Measurements from ENCODE around the gene PKP1. TPM values are rescaled to one million over a fixed set of nuclear protein-coding genes. Genes with fewer than 3 reads are reported as not detected.

PKP1 gene
- total RNA-seq, 1 donor from 2014 or later = 0.15 TPM

GRCh38 chr1:201328576-201328975, 45.3 kb downstream of the PKP1 start:
- DNase-seq (ENCODE audit: low read depth) = no peak

DNA sequence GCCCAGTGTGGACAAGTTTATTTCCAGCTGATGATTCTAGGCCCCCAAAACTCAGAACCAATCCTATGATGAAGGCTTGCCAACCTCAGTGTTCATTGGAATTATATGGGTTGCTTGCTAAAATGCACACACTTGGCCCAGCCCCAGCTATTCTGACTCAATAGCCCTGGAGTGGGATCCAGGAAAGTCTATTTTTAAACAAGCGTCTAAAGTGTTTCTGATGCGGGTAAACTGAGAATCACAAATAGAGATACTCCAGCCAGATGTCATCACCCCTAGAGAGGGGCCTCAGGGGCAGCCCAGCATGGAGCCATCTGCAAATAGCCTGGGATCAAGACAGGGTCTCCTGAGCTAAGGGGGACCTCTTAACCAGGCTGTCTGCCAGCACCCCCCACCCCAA, 46.0 kb downstream of the PKP1 start:
- no peak for DNase-seq (ENCODE audit: low read depth)

GRCh38 chr1:201329801-201330200, 46.5 kb downstream of the PKP1 start:
- no peak for DNase-seq (ENCODE audit: low read depth)

GRCh38 chr1:201330541-201330940, 47.2 kb downstream of the PKP1 start:
- DNase-seq (ENCODE audit: low read depth) = no peak

DNA sequence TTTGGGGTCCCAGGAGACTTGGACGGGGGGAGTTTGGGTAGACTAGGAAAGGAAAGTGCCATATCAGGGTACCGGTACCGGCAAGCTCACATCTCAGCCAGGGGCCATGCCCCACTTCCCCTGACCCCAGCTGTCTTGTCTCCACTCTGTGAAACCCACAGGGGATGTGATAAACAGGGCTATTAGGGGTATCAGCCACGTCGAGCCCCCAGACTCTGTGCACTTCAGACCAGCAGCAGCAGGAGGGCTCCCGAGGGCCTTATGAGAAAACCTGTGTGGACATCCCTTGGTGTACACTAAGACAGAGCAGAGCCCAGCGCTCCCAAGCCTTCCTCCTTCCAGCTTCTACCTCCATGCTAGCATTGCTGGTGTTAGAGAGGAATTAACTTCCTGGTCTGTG, 47.9 kb downstream of the PKP1 start:
- DNase-seq (ENCODE audit: low read depth) = no peak

GRCh38 chr1:201332021-201332420, 48.7 kb downstream of the PKP1 start:
- no peak for DNase-seq (ENCODE audit: low read depth)

- no peak for DNase-seq (ENCODE audit: low read depth)
These were observed 49.5 kb downstream of the PKP1 start for GRCh38 chr1:201332616-201333335.

- DNase-seq (ENCODE audit: low read depth) = no peak
These were observed 51.2 kb downstream of the PKP1 start for GRCh38 chr1:201334325-201335173.

GRCh38 chr1:201335174-201335870, 52.0 kb downstream of the PKP1 start:
- no peak for DNase-seq (ENCODE audit: low read depth)

- DNase-seq (ENCODE audit: low read depth) = no peak
These were observed 52.6 kb downstream of the PKP1 start for GRCh38 chr1:201335901-201336300.

- DNase-seq (ENCODE audit: low read depth) = no peak
These were observed 53.6 kb downstream of the PKP1 start for GRCh38 chr1:201336711-201337450.

GRCh38 chr1:201341377-201341776, 58.1 kb downstream of the PKP1 start:
- DNase-seq (ENCODE audit: low read depth) = no peak

- no peak for DNase-seq (ENCODE audit: low read depth)
These were observed 61.1 kb downstream of the PKP1 start for GRCh38 chr1:201344206-201345080.

DNA sequence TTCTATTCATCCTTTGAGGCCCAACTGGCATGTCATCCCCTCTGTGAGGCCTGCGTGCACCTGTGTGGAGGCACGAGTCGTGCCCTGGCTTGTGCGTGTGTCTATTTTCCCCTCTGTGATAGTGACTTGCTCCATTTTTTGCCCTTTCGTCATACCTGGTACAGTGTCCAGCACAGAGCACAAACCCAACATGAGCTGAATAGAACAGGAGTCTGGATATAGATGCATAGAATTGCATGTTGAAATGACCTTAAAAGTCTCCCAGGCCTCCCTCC, 61.7 kb downstream of the PKP1 start:
- no peak for DNase-seq (ENCODE audit: low read depth)

- peak; percentile 60 for DNase-seq (ENCODE audit: low read depth)
These were observed 63.1 kb downstream of the PKP1 start for GRCh38 chr1:201346337-201346939.

DNA sequence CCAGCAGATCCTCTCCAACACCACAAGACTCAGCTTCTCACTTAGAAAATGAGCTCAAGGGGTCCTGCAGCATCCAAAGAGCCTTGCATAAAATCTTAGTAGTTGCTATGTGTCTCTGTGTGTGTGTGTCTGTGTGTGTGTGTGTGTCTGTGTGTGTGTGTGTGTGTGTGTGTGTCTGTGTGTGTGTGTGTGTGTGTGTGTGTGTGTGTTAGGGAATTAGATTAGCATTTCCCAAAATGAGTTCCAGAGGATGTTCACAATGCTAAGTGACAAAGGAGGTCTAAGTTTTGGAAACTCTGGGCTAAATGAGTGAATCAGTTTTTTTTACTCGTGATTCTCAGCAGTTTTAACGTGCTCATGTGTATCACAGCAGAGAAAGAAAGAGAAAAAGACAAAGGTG, 63.7 kb downstream of the PKP1 start:
- no peak for DNase-seq (ENCODE audit: low read depth)

DNA sequence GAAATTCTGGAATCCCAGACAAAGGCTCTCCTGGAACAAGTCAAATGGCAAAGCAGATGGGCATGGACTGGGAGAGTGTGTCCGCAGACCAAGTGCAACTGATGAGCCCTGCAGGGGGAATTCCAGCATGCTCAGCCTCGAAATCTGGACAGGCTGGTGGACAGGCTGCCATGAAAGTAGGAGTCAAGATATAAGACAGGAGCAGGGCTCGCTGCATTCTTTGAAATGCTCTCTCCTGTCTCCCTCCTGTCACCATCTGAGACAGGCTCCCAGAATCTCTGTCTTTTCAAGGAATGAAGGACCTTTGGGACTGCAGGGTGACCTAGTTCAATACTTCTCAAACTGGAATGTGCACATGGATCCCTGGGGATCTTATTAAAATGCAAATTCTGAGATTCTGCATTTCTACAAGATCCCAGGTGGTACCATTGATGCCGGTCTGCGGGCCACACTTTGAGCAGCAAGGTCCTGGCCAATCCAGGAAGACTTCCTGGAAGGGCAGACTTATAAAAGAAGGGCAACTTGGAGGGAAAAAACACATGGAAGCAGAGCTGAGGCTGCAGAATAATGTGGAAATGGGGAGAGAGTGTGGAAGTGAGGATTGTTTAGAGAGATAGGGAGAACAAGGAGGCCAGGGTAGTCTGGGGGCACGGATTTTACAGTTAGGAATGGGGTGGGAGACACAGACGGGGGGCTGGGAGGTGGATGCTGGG, 64.3 kb downstream of the PKP1 start:
- DNase-seq (ENCODE audit: low read depth) = no peak

DNA sequence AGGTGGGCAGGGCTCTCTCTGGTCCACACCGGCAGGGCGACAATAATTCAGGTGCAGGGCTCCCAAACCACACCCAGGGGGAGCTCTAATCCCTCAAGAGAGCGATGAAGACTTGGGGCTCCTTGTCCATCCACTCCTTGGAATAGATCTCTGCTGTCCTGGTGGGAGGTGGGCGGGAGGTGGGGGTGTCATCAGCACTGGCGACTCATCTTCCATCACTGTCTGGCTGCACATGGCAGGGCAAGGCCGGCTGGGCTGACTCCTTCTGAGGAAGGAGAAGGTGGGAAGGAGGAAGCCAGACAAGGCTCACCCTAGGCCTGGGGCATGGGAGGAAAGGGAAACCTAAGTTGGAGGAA, 64.9 kb downstream of the PKP1 start:
- DNase-seq (ENCODE audit: low read depth) = peak; percentile 47

DNA sequence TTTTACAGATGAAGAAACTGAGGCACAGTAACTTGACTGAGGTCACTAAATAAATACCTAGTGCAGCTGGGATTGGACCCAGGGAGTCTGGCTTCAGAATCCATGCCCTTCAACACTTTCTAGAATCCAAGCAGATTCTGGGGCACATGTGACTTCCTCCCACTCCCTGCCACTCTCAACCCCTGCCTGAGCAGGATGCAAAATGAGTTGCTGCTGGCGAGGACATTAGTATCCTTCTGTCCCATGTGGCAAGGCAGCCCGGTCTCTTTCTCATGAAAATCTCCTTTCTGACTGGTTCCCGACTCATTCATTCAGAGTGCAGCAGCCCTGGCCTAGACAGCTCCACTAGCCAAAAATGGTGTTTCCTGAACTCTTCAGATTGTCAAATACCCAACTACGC, 65.8 kb downstream of the PKP1 start:
- no peak for DNase-seq (ENCODE audit: low read depth)

DNA sequence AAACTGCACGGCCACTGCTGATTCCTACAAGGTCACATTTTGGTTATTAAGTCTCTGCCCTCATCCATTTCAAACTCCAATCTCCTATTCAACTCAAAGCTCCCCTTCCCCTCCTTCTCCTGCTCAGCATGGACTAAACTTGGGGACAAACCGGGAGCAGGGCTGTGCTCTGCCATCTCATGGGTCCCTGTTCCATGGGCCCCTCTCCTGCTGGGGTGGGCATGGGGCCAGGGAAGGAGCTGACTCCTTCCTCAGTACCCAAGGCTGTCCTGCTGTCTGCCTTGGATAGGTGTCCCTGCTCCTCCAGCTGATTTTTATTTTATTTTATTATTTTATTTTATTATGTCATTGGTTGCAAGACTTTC, 67.0 kb downstream of the PKP1 start:
- DNase-seq (ENCODE audit: low read depth) = no peak
